A673 (cell line): ENCODE measurements around the gene RELN. TPM values are rescaled to one million over a fixed set of nuclear protein-coding genes. Genes with fewer than 3 reads are reported as not detected.

Source experiments
- BruUV-seq: library from RNA; stranded (reverse); fragments of 400-500 nt; replicated peaks from 2 replicates; lab custom pipeline; 2021; lab: Mats Ljungman, UMichigan
- CTCF ChIA-PET: fragments of 300-600 bp; sonication (Branson Sonifier 250); formaldehyde crosslinking; loops from one replicate; lab custom pipeline; 2022; ENCODE audit warnings: antibody characterized with exemption; lab: Charles Lee
- POLR2A ChIA-PET: fragments of 300-600 bp; sonication (Branson Sonifier 250); formaldehyde crosslinking; loops from one replicate; lab custom pipeline; 2022; ENCODE audit warnings: antibody characterized with exemption; ENCODE audit not compliant: low non-redundant PET; lab: Charles Lee
- DNase-seq: peaks from one replicate; pipeline ENCODE4 v3.0.0-alpha.2; 2015; ENCODE audit warnings: low spot score
- H3K27ac ChIP-seq: fragments of 200-600 bp; sonication (generic); 2 replicates; pipeline ENCODE4 v1.5.1; 2016; ENCODE audit warnings: mixed run types, low read depth, mild to moderate bottlenecking, mixed read lengths, antibody characterized with exemption, low read length; ENCODE audit not compliant: poor library complexity, severe bottlenecking
- H3K27me3 ChIP-seq: fragments of 200-600 bp; sonication (generic); replicated peaks from 2 replicates; pipeline ENCODE4 v1.6.1; 2017; ENCODE audit warnings: mixed run types, low read depth, mild to moderate bottlenecking, mixed read lengths, antibody characterized with exemption, low read length; ENCODE audit not compliant: insufficient read depth, poor library complexity
- H3K36me3 ChIP-seq: fragments of 200-600 bp; sonication (generic); 2 replicates; pipeline ENCODE4 v1.6.1; 2016; ENCODE audit warnings: mixed run types, mild to moderate bottlenecking, mixed read lengths, antibody characterized with exemption, low read length; ENCODE audit not compliant: insufficient read depth, poor library complexity, severe bottlenecking
- H3K4me1 ChIP-seq: fragments of 200-600 bp; sonication (generic); 2 replicates; pipeline ENCODE4 v1.6.1; 2017; ENCODE audit warnings: mixed run types, mild to moderate bottlenecking, mixed read lengths, antibody characterized with exemption, low read length; ENCODE audit not compliant: insufficient read depth, poor library complexity, severe bottlenecking
- H3K4me3 ChIP-seq: fragments of 200-600 bp; sonication (generic); 2 replicates; pipeline ENCODE4 v1.5.1; 2016; ENCODE audit warnings: low read depth, mixed run types, mild to moderate bottlenecking, mixed read lengths, low read length; ENCODE audit not compliant: poor library complexity, severe bottlenecking
- H3K9me3 ChIP-seq: fragments of 200-600 bp; sonication (generic); 2 replicates; pipeline ENCODE4 v1.6.1; 2016; ENCODE audit warnings: mixed run types, low read depth, mild to moderate bottlenecking, mixed read lengths, antibody characterized with exemption, low read length; ENCODE audit not compliant: poor library complexity, severe bottlenecking
- CTCF ChIP-seq: fragments of 300-800, 200-600 bp; sonication (generic); conservative IDR thresholded peaks from 2 replicates; pipeline ENCODE4 v1.5.1; 2017; ENCODE audit warnings: low read depth, mild to moderate bottlenecking, antibody characterized with exemption, low read length, moderate library complexity, mixed read lengths
- EZH2 ChIP-seq: fragments of 200-600 bp; sonication (generic); IDR thresholded peaks from 2 replicates; pipeline ENCODE4 v1.6.1; 2017; ENCODE audit warnings: borderline replicate concordance, low read depth, mild to moderate bottlenecking, mixed read lengths, antibody characterized with exemption, low read length; ENCODE audit not compliant: poor library complexity, severe bottlenecking
- intact Hi-C: fragments of 100-400 bp; cut with micrococcal nuclease; formaldehyde crosslinking; loops from one replicate; pipeline ENCODE4 v1.10.0; 2022; ENCODE audit not compliant: unreplicated experiment
- total RNA-seq: library from RNA; stranded (reverse); gene quantifications from 2 replicates; pipeline ENCODE4 v1.2.3, GENCODE V29; 2021

Gene RELN
- total RNA-seq, 1 experiment from 2014 or later: not detected

- ChIA-PET POLR2A (no interaction called here), CTCF (no interaction called here)
- no peaks in the 10 kb centered on the region for H3K36me3 ChIP-seq
- no peaks in the 10 kb centered on the region for H3K4me1 ChIP-seq
- intact Hi-C loops: no loop called here
- no peak overlapping the region for H3K4me3 ChIP-seq
- H3K9me3 ChIP-seq: no peaks in the 10 kb centered on the region
- no peak for DNase-seq
- BruUV-seq: no TSS peak
- H3K27me3 ChIP-seq: peaks cover 26% of the 10 kb centered on the region
- no peak overlapping the region for H3K27ac ChIP-seq
- TF ChIP-seq CTCF: no peak
- TF ChIP-seq EZH2: no peak
These were observed 556.7 kb downstream of the RELN start for GRCh38 chr7:103432712-103433111.

DNA sequence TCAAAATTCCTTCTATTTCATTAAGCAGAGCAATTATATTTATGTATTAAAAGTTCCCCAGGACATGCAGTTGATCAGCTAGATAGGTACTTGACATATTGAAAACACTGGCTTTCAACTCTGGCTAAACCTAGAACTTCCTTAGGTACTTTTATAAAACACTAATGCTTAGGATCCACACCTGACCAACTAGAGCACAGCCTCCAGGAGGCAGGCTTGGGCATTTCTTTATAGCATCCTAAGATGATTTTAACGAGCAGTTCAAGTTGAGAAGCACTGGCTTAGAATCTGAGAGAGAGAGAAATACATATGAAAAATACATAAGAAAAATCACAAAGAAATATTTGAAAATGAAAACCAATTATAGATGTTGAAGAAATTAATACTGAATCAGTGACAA, 564.3 kb downstream of the RELN start:
- Histone ChIP-seq H3K4me3 (no peak overlapping the region), H3K4me1 (no peaks in the 10 kb centered on the region), H3K9me3 (no peaks in the 10 kb centered on the region), H3K27ac (no peak overlapping the region), H3K27me3 (no peaks in the 10 kb centered on the region), H3K36me3 (no peaks in the 10 kb centered on the region)
- no TSS peak for BruUV-seq
- no peak for DNase-seq
- ChIA-PET CTCF (no interaction called here), POLR2A (no interaction called here)
- intact Hi-C loops: no loop called here
- TF ChIP-seq EZH2 (no peak), CTCF (no peak)

- Histone ChIP-seq H3K27me3 (no peaks in the 10 kb centered on the region), H3K36me3 (no peaks in the 10 kb centered on the region), H3K4me3 (no peak overlapping the region), H3K27ac (no peak overlapping the region), H3K9me3 (no peaks in the 10 kb centered on the region), H3K4me1 (no peaks in the 10 kb centered on the region)
- no peak for TF ChIP-seq CTCF
- no peak for TF ChIP-seq EZH2
- CTCF ChIA-PET: no interaction called here
- DNase-seq: no peak
- no TSS peak for BruUV-seq
- POLR2A ChIA-PET: no interaction called here
- intact Hi-C loops: no loop called here
These were observed 565.8 kb downstream of the RELN start for GRCh38 chr7:103423467-103424179.

Other genes with a start within 250 kb of the RELN start
- gene ORC5, start 218.4 kb upstream of the RELN start, total RNA-seq: 29.2 and 36.7 TPM in 2 replicates